A549 (cell line): ENCODE data around the gene RAB5A. TPM values are rescaled to one million over a fixed set of nuclear protein-coding genes. Genes with fewer than 3 reads are reported as not detected.

ENCODE experiments used
- ATAC-seq, 2 experiments: fragments of 200-7000 bp in 1 of 2; fragments of >200 bp in 1 of 2; cut with Nextera tagmentation in 1 of 2; cut with Tn5 transposase in 1 of 2; 3 replicates each; pipeline versions ENCODE4 v1.8.0 to v1.9.1; 2018 to 2020; ENCODE audit warnings: mild to moderate bottlenecking in 1 of 2, moderate library complexity in 1 of 2
- CTCF ChIA-PET: fragments of 300-600 bp; sonication (Branson Sonifier 250); formaldehyde crosslinking; extraction: SDS; loops from one replicate; lab custom pipeline; 2021; ENCODE audit warnings: antibody characterized with exemption, inconsistent platforms; lab: Yijun Ruan, JAX
- POLR2A ChIA-PET: fragments of 350-600 bp; formaldehyde crosslinking; extraction: SDS; loops from one replicate; lab custom pipeline; 2021; ENCODE audit warnings: antibody characterized with exemption, inconsistent platforms; lab: Yijun Ruan, JAX
- DNase-seq, 2 experiments: peaks; one replicate each; pipeline versions ENCODE4 v3.0.0 to v3.0.0-alpha.2; 2011 to 2016; ENCODE audit warnings: low read depth in 1 of 2, low spot score in 1 of 2
- FAIRE-seq: peaks from 2 replicates; lab custom pipeline; 2011; peaks lifted over from hg19 to GRCh38; lab: Jason Lieb, UNC
- H3K27ac ChIP-seq, 2 experiments: fragments of >200 bp; sonication (Bioruptor Twin); formaldehyde crosslinking; 3 replicates each; pipeline ENCODE4 v1.5.1; 2016 to 2017
- H3K4me1 ChIP-seq: fragments of >200 bp; sonication (Bioruptor Twin); formaldehyde crosslinking; 3 replicates; pipeline ENCODE4 v1.6.1; 2016
- H3K4me2 ChIP-seq: fragments of >200 bp; sonication (Bioruptor Twin); formaldehyde crosslinking; 3 replicates; pipeline ENCODE4 v1.6.1; 2016
- H3K4me3 ChIP-seq: fragments of >200 bp; sonication (Bioruptor Twin); formaldehyde crosslinking; 3 replicates; pipeline ENCODE4 v1.5.1; 2016
- H3K9me3 ChIP-seq: fragments of >200 bp; sonication (Bioruptor Twin); formaldehyde crosslinking; 3 replicates; pipeline ENCODE4 v1.6.1; 2016
- CBX8 ChIP-seq: fragments of 200-600 bp; sonication (generic); IDR thresholded peaks from 2 replicates; pipeline ENCODE4 v1.6.1; 2016
- CHD2 ChIP-seq: fragments of 150-350 bp; IDR thresholded peaks from 2 replicates; pipeline ENCODE4 v1.6.1; 2014; ENCODE audit warnings: low read length; ENCODE audit not compliant: partially characterized antibody
- EHMT2 ChIP-seq: fragments of 200-600 bp; sonication (generic); IDR thresholded peaks from 2 replicates; pipeline ENCODE4 v1.6.1; 2016; ENCODE audit warnings: antibody characterized with exemption, low read depth, mild to moderate bottlenecking, moderate library complexity
- EP300 ChIP-seq, 2 experiments: fragments of >200 bp; sonication (Bioruptor Twin); formaldehyde crosslinking; IDR thresholded peaks; 2 replicates in 1 of 2; 3 replicates in 1 of 2; pipeline ENCODE4 v1.6.1; 2016 to 2017
- FOXS1 ChIP-seq: fragments of 250-450 bp; sonication (Bioruptor Pico); IDR thresholded peaks from 2 replicates; pipeline ENCODE4 v1.5.0; 2020; ENCODE audit warnings: mild to moderate bottlenecking, moderate library complexity
- HDAC2 ChIP-seq: fragments of 200-600 bp; sonication (generic); IDR thresholded peaks from 2 replicates; pipeline ENCODE4 v1.6.1; 2016
- HOXA7 ChIP-seq: fragments of 250-450 bp; sonication (Bioruptor Pico); IDR thresholded peaks from 2 replicates; pipeline ENCODE4 v1.5.0; 2020; ENCODE audit warnings: mild to moderate bottlenecking, moderate library complexity
- HOXB5 ChIP-seq: fragments of 250-450 bp; sonication (Bioruptor Pico); IDR thresholded peaks from 2 replicates; pipeline ENCODE4 v1.5.0; 2020; ENCODE audit warnings: mild to moderate bottlenecking, moderate library complexity
- JUNB ChIP-seq: fragments of >200 bp; sonication (Bioruptor Twin); formaldehyde crosslinking; IDR thresholded peaks from 2 replicates; pipeline ENCODE4 v1.6.1; 2016
- MAZ ChIP-seq: fragments of 150-350 bp; IDR thresholded peaks from 2 replicates; pipeline ENCODE4 v1.6.1; 2014; ENCODE audit warnings: antibody characterized with exemption, low read depth, low read length, borderline replicate concordance
- NFE2L2 ChIP-seq: fragments of 150-350 bp; conservative IDR thresholded peaks from 2 replicates; pipeline ENCODE4 v1.6.1; 2014; ENCODE audit warnings: low read length
- PHF8 ChIP-seq: fragments of 200-600 bp; sonication (generic); IDR thresholded peaks from 2 replicates; pipeline ENCODE4 v1.6.1; 2016; ENCODE audit warnings: low read depth, mild to moderate bottlenecking, antibody characterized with exemption, moderate library complexity, borderline replicate concordance
- POLR2A ChIP-seq: IDR thresholded peaks from 2 replicates; pipeline ENCODE4 v1.6.1; 2012; ENCODE audit warnings: mild to moderate bottlenecking, low read length
- RAD21 ChIP-seq, 2 experiments: fragments of >200 bp in 1 of 2; sonication (Bioruptor Twin) in 1 of 2; formaldehyde crosslinking in 1 of 2; IDR thresholded peaks in 1 of 2; conservative IDR thresholded peaks in 1 of 2; 2 replicates in 1 of 2; 3 replicates in 1 of 2; pipeline ENCODE4 v1.6.1; 2012 to 2018; ENCODE audit warnings: inconsistent platforms in 1 of 2
- RCOR1 ChIP-seq: fragments of 150-350 bp; IDR thresholded peaks from 2 replicates; pipeline ENCODE4 v1.6.1; 2014; ENCODE audit warnings: antibody characterized with exemption, low read length, low read depth
- RFX5 ChIP-seq: fragments of 450-650 bp; IDR thresholded peaks from 2 replicates; pipeline ENCODE4 v1.7.1; 2014; ENCODE audit warnings: antibody characterized with exemption, mild to moderate bottlenecking, moderate library complexity
- RNF2 ChIP-seq: fragments of 200-600 bp; sonication (generic); IDR thresholded peaks from 2 replicates; pipeline ENCODE4 v1.6.1; 2016; ENCODE audit warnings: low read depth, mild to moderate bottlenecking, antibody characterized with exemption, moderate library complexity, borderline replicate concordance
- SREBF2 ChIP-seq: fragments of 450-650 bp; IDR thresholded peaks from 2 replicates; pipeline ENCODE4 v1.6.1; 2014; ENCODE audit warnings: mild to moderate bottlenecking, moderate library complexity
- TFCP2L1 ChIP-seq: fragments of 250-450 bp; sonication (Bioruptor Pico); IDR thresholded peaks from 2 replicates; pipeline ENCODE4 v1.5.0; 2021; ENCODE audit warnings: mild to moderate bottlenecking
- TP53 ChIP-seq: fragments of 250-450 bp; sonication (Bioruptor Pico); IDR thresholded peaks from 2 replicates; pipeline ENCODE4 v1.5.0; 2021; ENCODE audit warnings: mild to moderate bottlenecking, moderate library complexity
- ZC3H11A ChIP-seq: fragments of 450-650 bp; IDR thresholded peaks from 2 replicates; pipeline ENCODE4 v1.6.1; 2014; ENCODE audit warnings: antibody characterized with exemption, mild to moderate bottlenecking
- ZFP36 ChIP-seq: fragments of 450-650 bp; IDR thresholded peaks from 2 replicates; pipeline ENCODE4 v1.6.1; 2014; ENCODE audit warnings: borderline replicate concordance; ENCODE audit not compliant: partially characterized antibody
- ZNF302 ChIP-seq: fragments of 250-450 bp; sonication (Bioruptor Pico); IDR thresholded peaks from 2 replicates; pipeline ENCODE4 v1.9.0; 2021; ENCODE audit warnings: inconsistent platforms, mild to moderate bottlenecking, moderate library complexity
- ZSCAN20 ChIP-seq: fragments of 250-450 bp; sonication (Bioruptor Pico); IDR thresholded peaks from 2 replicates; pipeline ENCODE4 v1.8.0; 2022; ENCODE audit warnings: mild to moderate bottlenecking, moderate library complexity
- WGBS: methylation state at CpG from one replicate; pipeline ENCODE4 v1.1.6; 2017; ENCODE audit errors: missing lambda C conversion rate; 5-methylcytosine and 5-hydroxymethylcytosine counted together
- polyA plus RNA-seq, 4 experiments: library from polyadenylated mRNA; depleted of rRNA in 3 of 4; stranded (reverse); fragments of >200 nt; fragmentation: RNase III in 1 of 4; extraction: RNeasy Plus Mini Kit Qiagen cat#74134 plus additional on column Dnase treatment in 1 of 4; gene quantifications; 2 replicates in 3 of 4; 3 replicates in 1 of 4; pipeline ENCODE4 v1.2.3, GENCODE V29; 2011 to 2017
- TF ChIP-seq, protein P1 (sequence below): IDR thresholded peaks from 2 replicates; pipeline ENCODE4 v1.6.1; 2012; ENCODE audit warnings: low read depth, borderline replicate concordance
- TF ChIP-seq, protein P2 (sequence below): fragments of >200 bp; sonication (Bioruptor Twin); formaldehyde crosslinking; IDR thresholded peaks from 3 replicates; pipeline ENCODE4 v1.6.1; 2016
- TF ChIP-seq, protein P3 (sequence below): fragments of 150-350 bp; IDR thresholded peaks from 2 replicates; pipeline ENCODE4 v1.6.1; 2014; ENCODE audit warnings: low read depth, mild to moderate bottlenecking, low read length
- TF ChIP-seq, protein P4 (sequence below): fragments of 450-650 bp; IDR thresholded peaks from 2 replicates; pipeline ENCODE4 v1.6.1; 2014; ENCODE audit warnings: antibody characterized with exemption
- TF ChIP-seq, protein P5 (sequence below): fragments of 250-450 bp; sonication (Bioruptor Pico); IDR thresholded peaks from 2 replicates; pipeline ENCODE4 v1.5.0; 2021; ENCODE audit warnings: mild to moderate bottlenecking, moderate library complexity, borderline replicate concordance
- TF ChIP-seq, protein P6 (sequence below): fragments of >200 bp; sonication (Bioruptor Twin); formaldehyde crosslinking; IDR thresholded peaks from 2 replicates; pipeline ENCODE4 v1.6.1; 2016
- TF ChIP-seq, protein P7 (sequence below): IDR thresholded peaks from 2 replicates; pipeline ENCODE4 v1.6.1; 2012

Gene RAB5A
- polyA plus RNA-seq, 2 of the 4 experiments (the other 2 are of a cell fraction), result 41.2 to 66.6 TPM

DNA sequence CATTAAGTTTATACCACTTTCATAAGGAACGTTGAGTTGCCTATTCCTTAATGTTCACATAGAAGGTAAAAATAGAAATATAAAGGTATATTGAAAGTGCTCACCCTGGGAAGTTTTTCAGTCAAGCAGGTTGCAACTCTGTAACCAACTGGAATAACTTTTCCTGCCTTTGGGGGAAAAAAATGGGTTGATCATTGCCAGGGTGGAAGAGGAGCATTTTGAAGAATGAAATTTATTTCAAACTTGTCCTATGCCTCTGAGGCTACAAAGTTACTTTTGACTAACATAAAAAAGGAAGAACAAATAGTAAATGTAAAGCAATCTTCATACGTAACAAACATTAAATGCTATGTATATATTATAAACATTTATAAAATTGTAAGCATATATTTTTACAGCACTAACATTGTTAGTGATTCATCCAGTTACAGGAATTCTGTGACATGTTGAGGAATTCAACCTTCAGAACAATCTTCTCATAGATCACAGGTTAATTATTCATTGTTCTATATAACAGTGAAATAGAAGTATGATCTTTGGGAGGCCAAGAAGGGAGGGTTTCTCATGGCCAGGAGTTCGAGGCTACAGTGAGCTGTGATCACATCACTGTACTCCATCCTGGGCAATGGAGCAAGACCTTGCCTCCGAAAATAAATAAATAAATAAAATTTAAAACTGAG lies 26.4 kb upstream of the RAB5A start:
- TF ChIP-seq JUNB (no peak), ZFP36 (no peak), CHD2 (no peak), POLR2A (no peak), MAZ (no peak), SREBF2 (no peak), TP53 (CRISPR knock-in tag) (no peak), RAD21 (conservative IDR thresholded peaks at IDR 0.05 in 1 of 2, IDR thresholded peaks at IDR 0.05 in 1 of 2) (no peak), ZSCAN20 (no peak), TFCP2L1 (CRISPR knock-in tag) (no peak), HOXB5 (CRISPR knock-in tag) (no peak), HDAC2 (no peak), CBX8 (no peak)
- TF ChIP-seq, protein P1, sequence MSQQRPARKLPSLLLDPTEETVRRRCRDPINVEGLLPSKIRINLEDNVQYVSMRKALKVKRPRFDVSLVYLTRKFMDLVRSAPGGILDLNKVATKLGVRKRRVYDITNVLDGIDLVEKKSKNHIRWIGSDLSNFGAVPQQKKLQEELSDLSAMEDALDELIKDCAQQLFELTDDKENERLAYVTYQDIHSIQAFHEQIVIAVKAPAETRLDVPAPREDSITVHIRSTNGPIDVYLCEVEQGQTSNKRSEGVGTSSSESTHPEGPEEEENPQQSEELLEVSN, result no peak
- TF ChIP-seq, protein P2, sequence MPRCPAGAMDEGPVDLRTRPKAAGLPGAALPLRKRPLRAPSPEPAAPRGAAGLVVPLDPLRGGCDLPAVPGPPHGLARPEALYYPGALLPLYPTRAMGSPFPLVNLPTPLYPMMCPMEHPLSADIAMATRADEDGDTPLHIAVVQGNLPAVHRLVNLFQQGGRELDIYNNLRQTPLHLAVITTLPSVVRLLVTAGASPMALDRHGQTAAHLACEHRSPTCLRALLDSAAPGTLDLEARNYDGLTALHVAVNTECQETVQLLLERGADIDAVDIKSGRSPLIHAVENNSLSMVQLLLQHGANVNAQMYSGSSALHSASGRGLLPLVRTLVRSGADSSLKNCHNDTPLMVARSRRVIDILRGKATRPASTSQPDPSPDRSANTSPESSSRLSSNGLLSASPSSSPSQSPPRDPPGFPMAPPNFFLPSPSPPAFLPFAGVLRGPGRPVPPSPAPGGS, result no peak
- TF ChIP-seq, protein P3, sequence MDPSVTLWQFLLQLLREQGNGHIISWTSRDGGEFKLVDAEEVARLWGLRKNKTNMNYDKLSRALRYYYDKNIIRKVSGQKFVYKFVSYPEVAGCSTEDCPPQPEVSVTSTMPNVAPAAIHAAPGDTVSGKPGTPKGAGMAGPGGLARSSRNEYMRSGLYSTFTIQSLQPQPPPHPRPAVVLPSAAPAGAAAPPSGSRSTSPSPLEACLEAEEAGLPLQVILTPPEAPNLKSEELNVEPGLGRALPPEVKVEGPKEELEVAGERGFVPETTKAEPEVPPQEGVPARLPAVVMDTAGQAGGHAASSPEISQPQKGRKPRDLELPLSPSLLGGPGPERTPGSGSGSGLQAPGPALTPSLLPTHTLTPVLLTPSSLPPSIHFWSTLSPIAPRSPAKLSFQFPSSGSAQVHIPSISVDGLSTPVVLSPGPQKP, result no peak
- TF ChIP-seq, protein P4, sequence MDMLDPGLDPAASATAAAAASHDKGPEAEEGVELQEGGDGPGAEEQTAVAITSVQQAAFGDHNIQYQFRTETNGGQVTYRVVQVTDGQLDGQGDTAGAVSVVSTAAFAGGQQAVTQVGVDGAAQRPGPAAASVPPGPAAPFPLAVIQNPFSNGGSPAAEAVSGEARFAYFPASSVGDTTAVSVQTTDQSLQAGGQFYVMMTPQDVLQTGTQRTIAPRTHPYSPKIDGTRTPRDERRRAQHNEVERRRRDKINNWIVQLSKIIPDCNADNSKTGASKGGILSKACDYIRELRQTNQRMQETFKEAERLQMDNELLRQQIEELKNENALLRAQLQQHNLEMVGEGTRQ, result no peak
- TF ChIP-seq, protein P5, sequence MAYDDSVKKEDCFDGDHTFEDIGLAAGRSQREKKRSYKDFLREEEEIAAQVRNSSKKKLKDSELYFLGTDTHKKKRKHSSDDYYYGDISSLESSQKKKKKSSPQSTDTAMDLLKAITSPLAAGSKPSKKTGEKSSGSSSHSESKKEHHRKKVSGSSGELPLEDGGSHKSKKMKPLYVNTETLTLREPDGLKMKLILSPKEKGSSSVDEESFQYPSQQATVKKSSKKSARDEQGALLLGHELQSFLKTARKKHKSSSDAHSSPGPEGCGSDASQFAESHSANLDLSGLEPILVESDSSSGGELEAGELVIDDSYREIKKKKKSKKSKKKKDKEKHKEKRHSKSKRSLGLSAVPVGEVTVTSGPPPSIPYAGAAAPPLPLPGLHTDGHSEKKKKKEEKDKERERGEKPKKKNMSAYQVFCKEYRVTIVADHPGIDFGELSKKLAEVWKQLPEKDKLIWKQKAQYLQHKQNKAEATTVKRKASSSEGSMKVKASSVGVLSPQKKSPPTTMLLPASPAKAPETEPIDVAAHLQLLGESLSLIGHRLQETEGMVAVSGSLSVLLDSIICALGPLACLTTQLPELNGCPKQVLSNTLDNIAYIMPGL (CRISPR knock-in tag), result no peak
- TF ChIP-seq, protein P6, sequence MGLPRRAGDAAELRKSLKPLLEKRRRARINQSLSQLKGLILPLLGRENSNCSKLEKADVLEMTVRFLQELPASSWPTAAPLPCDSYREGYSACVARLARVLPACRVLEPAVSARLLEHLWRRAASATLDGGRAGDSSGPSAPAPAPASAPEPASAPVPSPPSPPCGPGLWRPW, result no peak
- TF ChIP-seq, protein P7, sequence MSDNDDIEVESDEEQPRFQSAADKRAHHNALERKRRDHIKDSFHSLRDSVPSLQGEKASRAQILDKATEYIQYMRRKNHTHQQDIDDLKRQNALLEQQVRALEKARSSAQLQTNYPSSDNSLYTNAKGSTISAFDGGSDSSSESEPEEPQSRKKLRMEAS, result no peak
- Histone ChIP-seq H3K9me3 (no peaks in the 10 kb centered on the region), H3K4me3 (no peak overlapping the region), H3K4me1 (peaks cover 21% of the 10 kb centered on the region), H3K27ac (peak overlapping the region; percentile 55 to 80; a peak in 5 of 6 replicates), H3K4me2 (peak overlapping the region; percentile 59)
- ChIA-PET CTCF (no interaction called here), POLR2A (no interaction called here)
- WGBS, result 18% methylated on average over 4 of the region's 4 CpGs
- FAIRE-seq, result no peak
- peak in 1 of 2 experiments; percentile 44; a peak in 2 of 6 replicates for ATAC-seq
- peak in 1 of 2 experiments; percentile 19 for DNase-seq

DNA sequence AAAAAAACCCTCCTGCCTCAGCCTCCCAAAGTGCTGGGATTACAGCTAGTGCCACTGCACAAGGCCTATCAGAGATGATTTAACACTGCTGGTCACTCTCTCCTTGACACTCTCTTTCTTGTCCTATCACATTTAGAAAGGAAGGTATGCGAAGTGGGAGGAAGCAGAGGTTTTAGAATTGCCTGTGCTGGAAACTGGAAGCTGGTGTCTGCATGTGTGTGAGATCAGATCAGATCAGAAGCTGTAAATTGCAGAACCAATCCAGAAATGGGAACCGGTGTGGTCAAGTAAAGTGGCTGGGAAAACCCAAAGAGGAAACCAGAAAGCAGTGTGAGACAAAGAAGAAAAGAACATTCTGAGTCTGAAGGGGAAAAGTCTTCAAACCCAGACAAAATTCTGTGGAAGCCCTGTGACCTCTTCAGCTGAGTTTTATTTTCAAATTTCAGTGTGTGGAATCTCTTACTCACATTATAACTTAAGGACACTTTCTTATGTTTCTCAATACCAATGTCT lies 15.7 kb upstream of the RAB5A start:
- ATAC-seq (no peak), FAIRE-seq (no peak), DNase-seq (no peak)
- peaks cover 12% of the 10 kb centered on the region; the same call in 2 of the 3 replicates for H3K4me1 ChIP-seq
- no peak overlapping the region for H3K4me3 ChIP-seq
- H3K4me2 ChIP-seq, result no peak overlapping the region
- CTCF ChIA-PET, result no interaction called here
- POLR2A ChIA-PET, result no interaction called here
- H3K27ac ChIP-seq, result peak overlapping the region in 1 of 2 experiments; percentile 22; a peak in 1 of 6 replicates
- WGBS, result 98% methylated on average over 2 of the region's 2 CpGs
- no peaks in the 10 kb centered on the region for H3K9me3 ChIP-seq
- TF ChIP-seq HOXA7 (CRISPR knock-in tag) (no peak), RCOR1 (no peak), PHF8 (no peak), EHMT2 (no peak), NFE2L2 (no peak), RAD21 (conservative IDR thresholded peaks at IDR 0.05 in 1 of 2, IDR thresholded peaks at IDR 0.05 in 1 of 2) (no peak), RNF2 (no peak), ZC3H11A (no peak), EP300 (IDR thresholded peaks at IDR 0.05) (no peak), ZNF302 (CRISPR knock-in tag) (no peak), RFX5 (no peak), FOXS1 (CRISPR knock-in tag) (no peak)
- TF ChIP-seq, protein P1, result no peak
- TF ChIP-seq, protein P6, result no peak
